Measurements from ENCODE around the gene ENPP4.
"Not testable (repeated sequence)": the region's sequence is repeated elsewhere in the genome, so short reads cannot be mapped to it uniquely, and the experiment has no call there.

ENPP4 gene

GRCh38 chr6:46129291-46129628, 529 bp upstream of the ENPP4 start:
- no peak for FAIRE-seq
- no peak for DNase-seq (ENCODE audit: insufficient read length, low spot score)
- no peak for TF ChIP-seq SPI1 (IDR thresholded peaks at IDR 0.05; ENCODE audit: low read depth, low read length)
- no peak for TF ChIP-seq POU2F2 (IDR thresholded peaks at IDR 0.05; ENCODE audit: low read depth, low read length)
- TF ChIP-seq TAF1 (IDR thresholded peaks at IDR 0.05; ENCODE audit: low read depth, low read length) = no peak
- no peak for TF ChIP-seq POLR2AphosphoS5 (IDR thresholded peaks at IDR 0.05; ENCODE audit: low read depth, low read length)
- no peak for TF ChIP-seq POLR2A (IDR thresholded peaks at IDR 0.05; ENCODE audit: low read depth, low read length)
- no peak for TF ChIP-seq PAX5 (IDR thresholded peaks at IDR 0.05; ENCODE audit: insufficient read depth, low read length, severe bottlenecking)

GRCh38 chr6:46130666-46131065, 877 bp downstream of the ENPP4 start:
- DNase-seq (ENCODE audit: insufficient read length, low spot score) = no peak
- peak; percentile 52 for FAIRE-seq
- no peak for TF ChIP-seq POLR2A (IDR thresholded peaks at IDR 0.05; ENCODE audit: low read depth, low read length)
- TF ChIP-seq POLR2AphosphoS5 (IDR thresholded peaks at IDR 0.05; ENCODE audit: low read depth, low read length) = no peak
- TF ChIP-seq TAF1 (IDR thresholded peaks at IDR 0.05; ENCODE audit: low read depth, low read length) = no peak
- no peak for TF ChIP-seq SPI1 (IDR thresholded peaks at IDR 0.05; ENCODE audit: low read depth, low read length)
- TF ChIP-seq PAX5 (IDR thresholded peaks at IDR 0.05; ENCODE audit: insufficient read depth, low read length, severe bottlenecking) = no peak
- no peak for TF ChIP-seq POU2F2 (IDR thresholded peaks at IDR 0.05; ENCODE audit: low read depth, low read length)

GRCh38 chr6:46131291-46131690, 1.5 kb downstream of the ENPP4 start:
- FAIRE-seq = not testable (repeated sequence)

GRCh38 chr6:46134216-46134615, 4.4 kb downstream of the ENPP4 start:
- TF ChIP-seq TAF1 (IDR thresholded peaks at IDR 0.05; ENCODE audit: low read depth, low read length) = no peak
- no peak for TF ChIP-seq SPI1 (IDR thresholded peaks at IDR 0.05; ENCODE audit: low read depth, low read length)
- TF ChIP-seq PAX5 (IDR thresholded peaks at IDR 0.05; ENCODE audit: insufficient read depth, low read length, severe bottlenecking) = no peak
- TF ChIP-seq POLR2A (IDR thresholded peaks at IDR 0.05; ENCODE audit: low read depth, low read length) = no peak
- no peak for TF ChIP-seq POLR2AphosphoS5 (IDR thresholded peaks at IDR 0.05; ENCODE audit: low read depth, low read length)
- TF ChIP-seq POU2F2 (IDR thresholded peaks at IDR 0.05; ENCODE audit: low read depth, low read length) = no peak
- DNase-seq (ENCODE audit: insufficient read length, low spot score) (no peak), FAIRE-seq (no peak)

More at GRCh38 chr6:46131291-46131690, 1.5 kb downstream of the ENPP4 start:
- DNase-seq (ENCODE audit: insufficient read length, low spot score) = not testable (repeated sequence)

GRCh38 chr6:46135176-46135575, 5.4 kb downstream of the ENPP4 start:
- FAIRE-seq (no peak), DNase-seq (ENCODE audit: insufficient read length, low spot score) (no peak)
- TF ChIP-seq TAF1 (IDR thresholded peaks at IDR 0.05; ENCODE audit: low read depth, low read length) (no peak), POU2F2 (IDR thresholded peaks at IDR 0.05; ENCODE audit: low read depth, low read length) (no peak), POLR2AphosphoS5 (IDR thresholded peaks at IDR 0.05; ENCODE audit: low read depth, low read length) (no peak), POLR2A (IDR thresholded peaks at IDR 0.05; ENCODE audit: low read depth, low read length) (no peak), PAX5 (IDR thresholded peaks at IDR 0.05; ENCODE audit: insufficient read depth, low read length, severe bottlenecking) (no peak), SPI1 (IDR thresholded peaks at IDR 0.05; ENCODE audit: low read depth, low read length) (no peak)

GRCh38 chr6:46136831-46137230, 7.0 kb downstream of the ENPP4 start:
- no peak for FAIRE-seq
- no peak for TF ChIP-seq SPI1 (IDR thresholded peaks at IDR 0.05; ENCODE audit: low read depth, low read length)
- no peak for TF ChIP-seq POLR2A (IDR thresholded peaks at IDR 0.05; ENCODE audit: low read depth, low read length)
- TF ChIP-seq POU2F2 (IDR thresholded peaks at IDR 0.05; ENCODE audit: low read depth, low read length) = no peak
- TF ChIP-seq PAX5 (IDR thresholded peaks at IDR 0.05; ENCODE audit: insufficient read depth, low read length, severe bottlenecking) = no peak
- no peak for TF ChIP-seq TAF1 (IDR thresholded peaks at IDR 0.05; ENCODE audit: low read depth, low read length)
- TF ChIP-seq POLR2AphosphoS5 (IDR thresholded peaks at IDR 0.05; ENCODE audit: low read depth, low read length) = no peak
- DNase-seq (ENCODE audit: insufficient read length, low spot score) = no peak

- TF ChIP-seq TAF1 (IDR thresholded peaks at IDR 0.05; ENCODE audit: low read depth, low read length) = no peak
- TF ChIP-seq PAX5 (IDR thresholded peaks at IDR 0.05; ENCODE audit: insufficient read depth, low read length, severe bottlenecking) = no peak
- no peak for TF ChIP-seq POU2F2 (IDR thresholded peaks at IDR 0.05; ENCODE audit: low read depth, low read length)
- TF ChIP-seq POLR2A (IDR thresholded peaks at IDR 0.05; ENCODE audit: low read depth, low read length) = no peak
- TF ChIP-seq SPI1 (IDR thresholded peaks at IDR 0.05; ENCODE audit: low read depth, low read length) = no peak
- TF ChIP-seq POLR2AphosphoS5 (IDR thresholded peaks at IDR 0.05; ENCODE audit: low read depth, low read length) = no peak
- DNase-seq (ENCODE audit: insufficient read length, low spot score) (no peak), FAIRE-seq (peak; percentile 56)
Observed at GRCh38 chr6:46137387-46137786, 7.6 kb downstream of the ENPP4 start.

- TF ChIP-seq TAF1 (IDR thresholded peaks at IDR 0.05; ENCODE audit: low read depth, low read length) = no peak
- no peak for TF ChIP-seq PAX5 (IDR thresholded peaks at IDR 0.05; ENCODE audit: insufficient read depth, low read length, severe bottlenecking)
- TF ChIP-seq SPI1 (IDR thresholded peaks at IDR 0.05; ENCODE audit: low read depth, low read length) = peak; percentile 50
- DNase-seq (ENCODE audit: insufficient read length, low spot score) (no peak), FAIRE-seq (peak; percentile 84)
Observed at GRCh38 chr6:46138281-46138680, 8.5 kb downstream of the ENPP4 start.

- no peak for FAIRE-seq
- TF ChIP-seq POLR2AphosphoS5 (IDR thresholded peaks at IDR 0.05; ENCODE audit: low read depth, low read length) (no peak), TAF1 (IDR thresholded peaks at IDR 0.05; ENCODE audit: low read depth, low read length) (no peak), POU2F2 (IDR thresholded peaks at IDR 0.05; ENCODE audit: low read depth, low read length) (no peak), POLR2A (IDR thresholded peaks at IDR 0.05; ENCODE audit: low read depth, low read length) (no peak), PAX5 (IDR thresholded peaks at IDR 0.05; ENCODE audit: insufficient read depth, low read length, severe bottlenecking) (no peak), SPI1 (IDR thresholded peaks at IDR 0.05; ENCODE audit: low read depth, low read length) (no peak)
- no peak for DNase-seq (ENCODE audit: insufficient read length, low spot score)
Observed at GRCh38 chr6:46144270-46144669, 14.5 kb downstream of the ENPP4 start.

GRCh38 chr6:46149066-46149465, 19.3 kb downstream of the ENPP4 start:
- FAIRE-seq; DNase-seq (ENCODE audit: insufficient read length, low spot score): not testable (repeated sequence)

GRCh38 chr6:46156701-46157100, 26.9 kb downstream of the ENPP4 start:
- TF ChIP-seq POU2F2 (IDR thresholded peaks at IDR 0.05; ENCODE audit: low read depth, low read length) = no peak
- TF ChIP-seq POLR2A (IDR thresholded peaks at IDR 0.05; ENCODE audit: low read depth, low read length) = no peak
- no peak for TF ChIP-seq SPI1 (IDR thresholded peaks at IDR 0.05; ENCODE audit: low read depth, low read length)
- no peak for TF ChIP-seq TAF1 (IDR thresholded peaks at IDR 0.05; ENCODE audit: low read depth, low read length)
- no peak for TF ChIP-seq PAX5 (IDR thresholded peaks at IDR 0.05; ENCODE audit: insufficient read depth, low read length, severe bottlenecking)
- TF ChIP-seq POLR2AphosphoS5 (IDR thresholded peaks at IDR 0.05; ENCODE audit: low read depth, low read length) = no peak

More at GRCh38 chr6:46156701-46157100, 26.9 kb downstream of the ENPP4 start:
- DNase-seq (ENCODE audit: insufficient read length, low spot score) (no peak), FAIRE-seq (no peak)
